B cell (primary cell): ENCODE results near the gene OR52E8. TPM values are rescaled to one million over a fixed set of nuclear protein-coding genes. Genes with fewer than 3 reads are reported as not detected.

ENCODE experiments used
- ATAC-seq: fragments of 200-7000 bp; cut with Tn5 transposase; one replicate; pipeline ENCODE4 v1.10.0; 2021; ENCODE audit warnings: low read depth, mild to moderate bottlenecking, moderate number of reproducible peaks, moderate library complexity
- CTCF ChIA-PET: fragments of 350-600 bp; sonication (Branson Sonifier 250); formaldehyde crosslinking; loops from one replicate; lab custom pipeline; 2021; ENCODE audit warnings: antibody characterized with exemption, inconsistent platforms; lab: Charles Lee
- POLR2A ChIA-PET: fragments of 350-600 bp; sonication (Branson Sonifier 250); formaldehyde crosslinking; loops from one replicate; lab custom pipeline; 2021; ENCODE audit warnings: antibody characterized with exemption; lab: Charles Lee
- DNase-seq: peaks from one replicate; pipeline ENCODE4 v3.0.0; 2013
- H2AFZ ChIP-seq: 2 replicates; pipeline ENCODE4 v1.6.1; 2012; ENCODE audit warnings: mild to moderate bottlenecking, low read depth, low read length; ENCODE audit not compliant: insufficient read depth, poor library complexity, severe bottlenecking
- H3K27ac ChIP-seq, 2 donors: 1 replicate in 1 of 2; 2 replicates in 1 of 2; pipeline ENCODE4 v1.5.1; 2012 to 2013; ENCODE audit warnings: low read length in 2 of 2, mild to moderate bottlenecking in 2 of 2, moderate library complexity in 1 of 2
- H3K27me3 ChIP-seq, 4 experiments: fragments of 200-600 bp in 1 of 4; sonication (generic) in 1 of 4; replicated peaks in 1 of 4; 1 replicate in 2 of 4; 2 replicates in 2 of 4; pipeline versions ENCODE4 v1.6.1 to v1.7.0; 2013 to 2016; ENCODE audit warnings: low read length in 3 of 4, mild to moderate bottlenecking in 2 of 4, mixed read lengths in 1 of 4, moderate library complexity in 1 of 4; ENCODE audit not compliant: insufficient read depth in 4 of 4, control insufficient read depth in 3 of 4; ENCODE audit errors: control extremely low read depth in 1 of 4
- H3K36me3 ChIP-seq, 2 experiments: replicated peaks in 1 of 2; 1 replicate in 1 of 2; 2 replicates in 1 of 2; pipeline versions ENCODE4 v1.6.1 to v1.7.1; 2013; ENCODE audit warnings: low read length in 1 of 2; ENCODE audit not compliant: insufficient read depth in 2 of 2, control insufficient read depth in 1 of 2; ENCODE audit errors: control extremely low read depth in 1 of 2, extremely low read depth in 1 of 2
- H3K4me1 ChIP-seq, 2 donors: fragments of 200-600 bp in 1 of 2; sonication (generic) in 1 of 2; 1 replicate in 1 of 2; 2 replicates in 1 of 2; pipeline versions ENCODE4 v1.5.1 to v1.6.1; 2013 to 2017; ENCODE audit warnings: low read length in 2 of 2; ENCODE audit not compliant: control insufficient read depth in 2 of 2, insufficient read depth in 2 of 2
- H3K4me2 ChIP-seq: replicated peaks from 2 replicates; pipeline ENCODE3; 2012; ENCODE audit warnings: mild to moderate bottlenecking, low read depth, low read length; ENCODE audit not compliant: poor library complexity, severe bottlenecking
- H3K4me3 ChIP-seq, 5 experiments: fragments of 200-600 bp in 1 of 5; sonication (generic) in 1 of 5; 1 replicate in 3 of 5; 2 replicates in 2 of 5; pipeline versions ENCODE4 v1.5.1 to v1.7.0; 2011 to 2016; ENCODE audit warnings: low read length in 4 of 5, mild to moderate bottlenecking in 4 of 5, low read depth in 2 of 5, control low read depth in 1 of 5, moderate library complexity in 1 of 5; ENCODE audit not compliant: insufficient read depth in 1 of 5; ENCODE audit errors: control extremely low read depth in 1 of 5, extremely low read depth in 1 of 5
- H3K79me2 ChIP-seq: fragments of 200-600 bp; sonication (generic); one replicate; pipeline ENCODE4 v1.6.0; 2016; ENCODE audit warnings: low read length; ENCODE audit not compliant: control insufficient read depth, insufficient read depth
- H3K9ac ChIP-seq: fragments of 200-600 bp; sonication (generic); 2 replicates; pipeline ENCODE4 v1.6.1; 2017; ENCODE audit warnings: mild to moderate bottlenecking, low read length, moderate library complexity
- H3K9me3 ChIP-seq, 3 donors: one replicate each; pipeline versions ENCODE4 v1.6.1 to v1.7.1; 2013; ENCODE audit warnings: low read length in 2 of 3; ENCODE audit not compliant: control insufficient read depth in 2 of 3, insufficient read depth in 1 of 3; ENCODE audit errors: control extremely low read depth in 1 of 3
- H4K20me1 ChIP-seq: 2 replicates; pipeline ENCODE4 v1.6.0; 2012; ENCODE audit warnings: mild to moderate bottlenecking, low read length; ENCODE audit not compliant: insufficient read depth, control insufficient read depth, poor library complexity, severe bottlenecking
- H3K27ac Mint-ChIP-seq: one replicate; pipeline ENCODE4 v1.8.0; 2021; ENCODE audit warnings: mixed read lengths
- H3K27me3 Mint-ChIP-seq: one replicate; pipeline ENCODE4 v1.8.0; 2021; ENCODE audit warnings: mixed read lengths
- H3K4me1 Mint-ChIP-seq: one replicate; pipeline ENCODE4 v1.8.0; 2021; ENCODE audit warnings: mixed read lengths
- H3K4me3 Mint-ChIP-seq: one replicate; pipeline ENCODE4 v1.8.0; 2021; ENCODE audit warnings: mixed read lengths
- H3K9me3 Mint-ChIP-seq: one replicate; pipeline ENCODE4 v1.8.0; 2022; ENCODE audit warnings: mixed read lengths; ENCODE audit not compliant: insufficient read depth
- CTCF ChIP-seq: fragments of 200-600 bp; IDR thresholded peaks from one replicate; pipeline ENCODE4 v1.8.0; 2022; ENCODE audit warnings: antibody characterized with exemption, mild to moderate bottlenecking
- EZH2 ChIP-seq: IDR thresholded peaks from 2 replicates; pipeline ENCODE4 v1.6.1; 2012; ENCODE audit warnings: borderline replicate concordance, low read depth, mild to moderate bottlenecking, moderate library complexity, low read length; ENCODE audit not compliant: insufficient read depth, poor library complexity, severe bottlenecking
- whole genome bisulfite sequencing: methylation state at CpG from one replicate; pipeline ENCODE4 v1.1.5; 2013; ENCODE audit warnings: missing lambda C conversion rate; ENCODE audit not compliant: insufficient coverage; 5-methylcytosine and 5-hydroxymethylcytosine counted together
- intact Hi-C: fragments of 100-400 bp; cut with micrococcal nuclease; formaldehyde crosslinking; loops from one replicate; pipeline ENCODE4 v1.10.0; 2022
- polyA plus RNA-seq: library from polyadenylated mRNA; depleted of rRNA; stranded (reverse); fragments of >200 nt; gene quantifications from 2 replicates; pipeline ENCODE4 v1.2.3, GENCODE V29; 2012
- total RNA-seq, 2 donors: library from RNA; stranded (reverse); fragments of 120-200 nt in 1 of 2; gene quantifications; 1 replicate in 1 of 2; 2 replicates in 1 of 2; pipeline versions ENCODE4 v1.2.3 to v1.2.4, GENCODE V29; 2013 to 2022

OR52E8 gene
- total and polyA plus RNA-seq, 2 donors (not counting 1 experiment from before 2014, with no cell fraction given), result not detected

GRCh38 chr11:5846701-5847100 is 10.8 kb downstream of the OR52E8 start:
- Mint-ChIP-seq H3K27ac (no peak overlapping the region), H3K4me1 (no peaks in the 10 kb centered on the region), H3K27me3 (peaks cover 3% of the 10 kb centered on the region), H3K9me3 (no peaks in the 10 kb centered on the region), H3K4me3 (no peak overlapping the region)
- H3K4me3 ChIP-seq, result no peak overlapping the region
- H3K9ac ChIP-seq, result no peak overlapping the region
- no peak overlapping the region for H3K4me2 ChIP-seq
- CTCF ChIA-PET, result no interaction called here
- WGBS, result 29% methylated on average over 1 of the region's 1 CpG
- no peak for TF ChIP-seq CTCF
- TF ChIP-seq EZH2, result no peak
- DNase-seq (no peak), ATAC-seq (no peak)
- H3K36me3 ChIP-seq, result no peaks in the 10 kb centered on the region
- no peaks in the 10 kb centered on the region for H3K27me3 ChIP-seq
- H3K9me3 ChIP-seq, result no peaks in the 10 kb centered on the region
- no peaks in the 10 kb centered on the region for H3K79me2 ChIP-seq
- H2AFZ ChIP-seq, result no peak overlapping the region
- H3K27ac ChIP-seq, result no peak overlapping the region
- H3K4me1 ChIP-seq, result no peaks in the 10 kb centered on the region
- intact Hi-C loops, result no loop called here
- POLR2A ChIA-PET, result no interaction called here
- no peaks in the 10 kb centered on the region for H4K20me1 ChIP-seq

GRCh38 chr11:5841797-5842196 is 15.7 kb downstream of the OR52E8 start, which contains the start of gene OR52E6:
TSS of gene OR52E6 (minus strand) at chr11:5841897. CDS start at chr11:5841897, 0 bp downstream.
- Histone ChIP-seq H4K20me1 (no peaks in the 10 kb centered on the region), H3K4me2 (no peak within 1 kb of the TSS), H3K9me3 (peaks cover 0 to 3% (median 0%) of the 10 kb centered on the region in 3 donors), H3K9ac (no peak within 1 kb of the TSS), H2AFZ (no peak within 1 kb of the TSS), H3K27ac (no peak within 1 kb of the TSS), H3K4me1 (no peaks in the 10 kb centered on the region), H3K27me3 (no peaks in the 10 kb centered on the region), H3K4me3 (no peak within 1 kb of the TSS), H3K79me2 (no peaks in the 10 kb centered on the region), H3K36me3 (no peaks in the 10 kb centered on the region)
- H3K27me3 Mint-ChIP-seq, result peaks cover 24% of the 10 kb centered on the region
- H3K4me1 Mint-ChIP-seq, result no peaks in the 10 kb centered on the region
- TF ChIP-seq EZH2, result no peak
- ChIA-PET CTCF (no interaction called here), POLR2A (no interaction called here)
- H3K9me3 Mint-ChIP-seq, result no peaks in the 10 kb centered on the region
- ATAC-seq (no peak), DNase-seq (no peak)
- no peak within 1 kb of the TSS for H3K4me3 Mint-ChIP-seq
- no CpG with 5 or more reads among the region's 1 CpG for WGBS
- intact Hi-C loops, result no loop called here
- H3K27ac Mint-ChIP-seq, result no peak within 1 kb of the TSS
